ENCODE results near the gene LRRC52.

GRCh38 chr1:165610866-165611265, 67.1 kb downstream of the LRRC52 start:
- TF ChIP-seq, protein P1, sequence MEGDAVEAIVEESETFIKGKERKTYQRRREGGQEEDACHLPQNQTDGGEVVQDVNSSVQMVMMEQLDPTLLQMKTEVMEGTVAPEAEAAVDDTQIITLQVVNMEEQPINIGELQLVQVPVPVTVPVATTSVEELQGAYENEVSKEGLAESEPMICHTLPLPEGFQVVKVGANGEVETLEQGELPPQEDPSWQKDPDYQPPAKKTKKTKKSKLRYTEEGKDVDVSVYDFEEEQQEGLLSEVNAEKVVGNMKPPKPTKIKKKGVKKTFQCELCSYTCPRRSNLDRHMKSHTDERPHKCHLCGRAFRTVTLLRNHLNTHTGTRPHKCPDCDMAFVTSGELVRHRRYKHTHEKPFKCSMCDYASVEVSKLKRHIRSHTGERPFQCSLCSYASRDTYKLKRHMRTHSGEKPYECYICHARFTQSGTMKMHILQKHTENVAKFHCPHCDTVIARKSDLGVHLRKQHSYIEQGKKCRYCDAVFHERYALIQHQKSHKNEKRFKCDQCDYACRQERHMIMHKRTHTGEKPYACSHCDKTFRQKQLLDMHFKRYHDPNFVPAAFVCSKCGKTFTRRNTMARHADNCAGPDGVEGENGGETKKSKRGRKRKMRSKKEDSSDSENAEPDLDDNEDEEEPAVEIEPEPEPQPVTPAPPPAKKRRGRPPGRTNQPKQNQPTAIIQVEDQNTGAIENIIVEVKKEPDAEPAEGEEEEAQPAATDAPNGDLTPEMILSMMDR (IDR thresholded peaks at IDR 0.05; ENCODE audit: low read depth, low read length, missing input control) = no peak
- TF ChIP-seq, protein P2, sequence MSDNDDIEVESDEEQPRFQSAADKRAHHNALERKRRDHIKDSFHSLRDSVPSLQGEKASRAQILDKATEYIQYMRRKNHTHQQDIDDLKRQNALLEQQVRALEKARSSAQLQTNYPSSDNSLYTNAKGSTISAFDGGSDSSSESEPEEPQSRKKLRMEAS (IDR thresholded peaks at IDR 0.05) = no peak
- TF ChIP-seq GABPA (IDR thresholded peaks at IDR 0.05 in 1 of 2, conservative IDR thresholded peaks at IDR 0.05 in 1 of 2) (no peak), YY1 (IDR thresholded peaks at IDR 0.05) (no peak), EGR1 (IDR thresholded peaks at IDR 0.05; ENCODE audit: low read depth in 2 of 2) (no peak), TAF1 (conservative IDR thresholded peaks at IDR 0.05) (no peak), RAD21 (IDR thresholded peaks at IDR 0.05) (no peak), ATF3 (IDR thresholded peaks at IDR 0.05) (no peak), SP1 (IDR thresholded peaks at IDR 0.05) (no peak)
- TF ChIP-seq, protein P3, sequence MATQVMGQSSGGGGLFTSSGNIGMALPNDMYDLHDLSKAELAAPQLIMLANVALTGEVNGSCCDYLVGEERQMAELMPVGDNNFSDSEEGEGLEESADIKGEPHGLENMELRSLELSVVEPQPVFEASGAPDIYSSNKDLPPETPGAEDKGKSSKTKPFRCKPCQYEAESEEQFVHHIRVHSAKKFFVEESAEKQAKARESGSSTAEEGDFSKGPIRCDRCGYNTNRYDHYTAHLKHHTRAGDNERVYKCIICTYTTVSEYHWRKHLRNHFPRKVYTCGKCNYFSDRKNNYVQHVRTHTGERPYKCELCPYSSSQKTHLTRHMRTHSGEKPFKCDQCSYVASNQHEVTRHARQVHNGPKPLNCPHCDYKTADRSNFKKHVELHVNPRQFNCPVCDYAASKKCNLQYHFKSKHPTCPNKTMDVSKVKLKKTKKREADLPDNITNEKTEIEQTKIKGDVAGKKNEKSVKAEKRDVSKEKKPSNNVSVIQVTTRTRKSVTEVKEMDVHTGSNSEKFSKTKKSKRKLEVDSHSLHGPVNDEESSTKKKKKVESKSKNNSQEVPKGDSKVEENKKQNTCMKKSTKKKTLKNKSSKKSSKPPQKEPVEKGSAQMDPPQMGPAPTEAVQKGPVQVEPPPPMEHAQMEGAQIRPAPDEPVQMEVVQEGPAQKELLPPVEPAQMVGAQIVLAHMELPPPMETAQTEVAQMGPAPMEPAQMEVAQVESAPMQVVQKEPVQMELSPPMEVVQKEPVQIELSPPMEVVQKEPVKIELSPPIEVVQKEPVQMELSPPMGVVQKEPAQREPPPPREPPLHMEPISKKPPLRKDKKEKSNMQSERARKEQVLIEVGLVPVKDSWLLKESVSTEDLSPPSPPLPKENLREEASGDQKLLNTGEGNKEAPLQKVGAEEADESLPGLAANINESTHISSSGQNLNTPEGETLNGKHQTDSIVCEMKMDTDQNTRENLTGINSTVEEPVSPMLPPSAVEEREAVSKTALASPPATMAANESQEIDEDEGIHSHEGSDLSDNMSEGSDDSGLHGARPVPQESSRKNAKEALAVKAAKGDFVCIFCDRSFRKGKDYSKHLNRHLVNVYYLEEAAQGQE (IDR thresholded peaks at IDR 0.05) = no peak
